GM19324 (cell line): ENCODE results near the gene PKD1L1.
"Not testable (repeated sequence)": the region's sequence is repeated elsewhere in the genome, so short reads cannot be mapped to it uniquely, and the experiment has no call there.

Experiments used
- ATAC-seq: cut with Tn5 transposase; IDR thresholded peaks from one replicate; pipeline ENCODE4 v1.9.1; 2021; ENCODE audit warnings: mild to moderate bottlenecking, moderate library complexity; ENCODE audit not compliant: unreplicated experiment, low FRiP score

Gene PKD1L1, protein sequence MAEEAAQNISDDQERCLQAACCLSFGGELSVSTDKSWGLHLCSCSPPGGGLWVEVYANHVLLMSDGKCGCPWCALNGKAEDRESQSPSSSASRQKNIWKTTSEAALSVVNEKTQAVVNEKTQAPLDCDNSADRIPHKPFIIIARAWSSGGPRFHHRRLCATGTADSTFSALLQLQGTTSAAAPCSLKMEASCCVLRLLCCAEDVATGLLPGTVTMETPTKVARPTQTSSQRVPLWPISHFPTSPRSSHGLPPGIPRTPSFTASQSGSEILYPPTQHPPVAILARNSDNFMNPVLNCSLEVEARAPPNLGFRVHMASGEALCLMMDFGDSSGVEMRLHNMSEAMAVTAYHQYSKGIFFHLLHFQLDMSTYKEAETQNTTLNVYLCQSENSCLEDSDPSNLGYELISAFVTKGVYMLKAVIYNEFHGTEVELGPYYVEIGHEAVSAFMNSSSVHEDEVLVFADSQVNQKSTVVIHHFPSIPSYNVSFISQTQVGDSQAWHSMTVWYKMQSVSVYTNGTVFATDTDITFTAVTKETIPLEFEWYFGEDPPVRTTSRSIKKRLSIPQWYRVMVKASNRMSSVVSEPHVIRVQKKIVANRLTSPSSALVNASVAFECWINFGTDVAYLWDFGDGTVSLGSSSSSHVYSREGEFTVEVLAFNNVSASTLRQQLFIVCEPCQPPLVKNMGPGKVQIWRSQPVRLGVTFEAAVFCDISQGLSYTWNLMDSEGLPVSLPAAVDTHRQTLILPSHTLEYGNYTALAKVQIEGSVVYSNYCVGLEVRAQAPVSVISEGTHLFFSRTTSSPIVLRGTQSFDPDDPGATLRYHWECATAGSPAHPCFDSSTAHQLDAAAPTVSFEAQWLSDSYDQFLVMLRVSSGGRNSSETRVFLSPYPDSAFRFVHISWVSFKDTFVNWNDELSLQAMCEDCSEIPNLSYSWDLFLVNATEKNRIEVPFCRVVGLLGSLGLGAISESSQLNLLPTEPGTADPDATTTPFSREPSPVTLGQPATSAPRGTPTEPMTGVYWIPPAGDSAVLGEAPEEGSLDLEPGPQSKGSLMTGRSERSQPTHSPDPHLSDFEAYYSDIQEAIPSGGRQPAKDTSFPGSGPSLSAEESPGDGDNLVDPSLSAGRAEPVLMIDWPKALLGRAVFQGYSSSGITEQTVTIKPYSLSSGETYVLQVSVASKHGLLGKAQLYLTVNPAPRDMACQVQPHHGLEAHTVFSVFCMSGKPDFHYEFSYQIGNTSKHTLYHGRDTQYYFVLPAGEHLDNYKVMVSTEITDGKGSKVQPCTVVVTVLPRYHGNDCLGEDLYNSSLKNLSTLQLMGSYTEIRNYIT (N-terminal part only)

DNA sequence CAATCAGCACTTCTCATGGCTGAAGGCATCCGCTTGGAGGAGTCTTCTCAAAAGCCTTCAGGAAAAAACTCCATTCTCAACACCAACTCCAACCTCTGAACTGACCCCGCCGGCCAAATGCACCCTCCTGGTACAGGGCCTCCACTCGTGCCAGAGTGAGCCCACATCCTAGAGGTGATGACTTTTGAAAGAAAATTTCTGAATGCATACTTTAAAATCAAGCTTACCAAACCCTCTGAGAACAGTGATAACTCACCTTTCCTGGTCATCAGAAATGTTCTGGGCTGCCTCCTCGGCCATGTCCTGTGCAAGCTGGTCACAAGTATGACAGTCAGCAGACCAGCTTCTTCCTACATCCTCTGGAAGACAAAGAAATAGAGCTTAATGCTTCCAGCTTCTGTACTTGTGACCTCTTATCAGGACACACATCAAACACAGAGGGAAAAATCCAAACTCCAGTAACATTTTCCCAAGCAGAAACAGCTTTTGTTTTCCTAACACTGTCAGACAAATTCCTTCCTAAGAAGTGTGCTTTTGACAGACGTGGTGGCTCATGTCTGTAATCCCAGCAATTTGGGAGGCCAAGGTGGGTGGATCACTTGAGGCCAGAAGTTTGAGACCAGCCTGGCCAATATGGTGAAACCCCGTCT is at the start of gene PKD1L1:
Gene PKD1L1 (minus strand): TSS at position 326 of the 650 bp plus-strand sequence. CDS start 26 bp downstream, at position 300.
- ATAC-seq: no peak

DNA sequence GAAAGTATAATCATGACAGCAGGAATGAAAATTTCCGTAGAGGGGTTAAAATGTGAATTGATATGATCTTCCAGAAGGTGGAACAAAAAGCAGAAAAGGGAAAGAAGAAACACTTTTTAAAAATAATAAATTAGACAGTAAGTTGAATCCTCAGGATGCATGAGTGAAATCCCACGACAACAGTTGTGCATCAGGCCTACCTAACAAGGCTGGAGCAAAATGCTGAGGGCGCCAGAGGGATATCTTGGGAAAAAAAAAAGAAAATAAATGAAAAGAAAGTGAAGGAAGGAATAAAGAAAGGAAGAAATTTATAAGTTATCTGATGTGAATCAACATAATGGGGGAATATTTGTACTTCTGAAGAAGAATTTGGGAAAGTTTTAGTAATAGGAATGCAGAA is 44.2 kb upstream of the PKD1L1 start:
- no peak for ATAC-seq

DNA sequence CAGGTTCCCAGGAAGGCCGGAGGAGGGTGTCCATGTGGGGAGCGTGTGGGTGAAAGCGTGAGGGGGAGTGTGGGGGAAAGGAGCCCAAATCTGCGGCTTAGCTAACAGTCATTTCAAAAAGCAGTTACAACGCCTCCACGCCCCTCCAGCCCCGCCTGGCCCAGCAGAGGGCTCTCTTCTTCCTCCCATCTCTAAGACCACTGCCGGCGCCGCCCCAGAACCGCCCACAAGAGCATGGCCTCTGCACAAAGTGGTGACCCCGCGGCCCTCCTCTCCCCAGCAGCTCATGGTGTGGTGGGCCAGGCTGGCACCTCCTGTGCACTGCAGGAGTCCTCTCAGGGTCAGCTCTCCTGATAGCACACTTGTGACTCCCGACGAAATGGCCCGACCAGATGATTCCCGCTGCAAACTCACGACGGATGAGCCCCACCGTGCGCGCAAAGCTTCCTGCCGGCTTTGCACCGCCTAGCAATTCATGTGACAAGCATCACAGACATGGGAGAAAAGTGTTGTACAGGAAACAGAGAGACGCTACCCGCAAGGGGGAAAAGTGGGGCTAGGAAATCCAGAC is 43.6 kb upstream of the PKD1L1 start:
- peak; percentile 100 for ATAC-seq

DNA sequence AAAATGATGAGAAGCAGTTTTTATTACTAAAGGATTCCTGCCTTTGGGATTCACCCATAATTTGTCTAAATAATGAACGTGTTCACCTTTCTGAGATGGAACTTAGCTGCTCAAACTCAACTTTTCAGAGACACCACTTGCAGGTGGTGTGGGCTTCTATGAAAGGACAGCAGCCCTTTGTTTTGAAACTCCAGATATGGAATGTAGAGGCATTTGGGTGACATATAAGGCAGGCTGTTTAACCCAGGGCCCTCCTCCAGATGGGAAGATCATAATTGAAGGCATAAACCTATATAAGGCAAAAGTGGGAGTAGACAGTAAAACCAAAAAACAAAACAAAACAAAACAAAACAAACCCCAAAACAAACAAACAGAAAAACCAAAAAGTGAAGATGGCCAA is 43.0 kb upstream of the PKD1L1 start:
- no peak for ATAC-seq

DNA sequence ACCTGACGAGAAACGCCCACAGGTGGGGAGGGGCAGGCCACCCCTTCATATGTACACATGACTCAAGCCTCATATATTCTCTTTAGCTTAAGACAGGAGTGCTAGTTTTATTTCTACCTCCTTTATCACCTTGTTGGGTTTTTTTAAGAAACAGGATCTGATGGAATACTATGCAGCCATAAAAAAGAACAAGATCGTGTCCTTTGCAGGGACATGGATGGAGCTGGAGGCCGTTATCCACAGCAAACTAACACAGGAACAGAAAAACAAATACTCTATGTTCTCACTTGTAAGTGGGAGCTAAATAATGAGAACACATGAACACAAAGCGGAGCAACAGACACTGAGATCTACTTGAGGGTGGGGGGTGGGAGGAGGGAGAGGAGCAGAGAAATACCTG is 42.3 kb upstream of the PKD1L1 start:
- no peak for ATAC-seq

DNA sequence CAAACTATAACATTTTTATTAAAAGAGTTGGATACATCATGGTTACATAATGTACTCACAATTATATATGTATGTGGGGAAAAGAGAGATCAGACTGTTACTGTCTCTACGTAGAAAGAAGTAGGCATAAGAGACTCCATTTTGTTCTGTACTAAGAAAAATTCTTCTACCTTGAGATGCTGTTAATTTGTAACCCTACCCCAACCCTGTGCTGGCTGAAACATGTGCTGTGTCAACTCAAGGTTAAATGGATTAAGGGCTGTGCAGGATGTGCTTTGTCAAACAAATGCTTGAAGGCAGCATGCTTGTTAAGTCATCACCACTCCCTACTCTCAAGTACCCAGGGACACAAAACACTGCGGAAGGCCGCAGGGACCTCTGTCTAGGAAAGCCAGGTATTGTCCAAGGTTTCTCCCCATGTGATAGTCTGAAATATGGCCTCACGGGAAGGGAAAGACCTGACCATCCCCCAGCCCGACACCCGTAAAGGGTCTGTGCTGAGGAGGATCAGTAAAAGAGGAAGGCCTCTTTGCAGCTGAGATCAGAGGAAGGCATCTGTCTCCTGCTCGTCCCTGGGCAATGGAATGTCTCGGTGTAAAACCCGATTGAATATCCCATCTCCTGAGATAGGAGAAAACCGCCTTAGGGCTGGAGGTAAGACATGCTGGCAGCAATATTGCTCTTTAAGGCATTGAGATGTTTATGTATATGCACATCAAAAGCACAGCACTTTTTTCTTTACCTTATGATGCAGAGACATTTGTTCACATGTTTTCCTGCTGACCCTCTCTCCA is 41.5 kb upstream of the PKD1L1 start:
- not testable (repeated sequence) for ATAC-seq

DNA sequence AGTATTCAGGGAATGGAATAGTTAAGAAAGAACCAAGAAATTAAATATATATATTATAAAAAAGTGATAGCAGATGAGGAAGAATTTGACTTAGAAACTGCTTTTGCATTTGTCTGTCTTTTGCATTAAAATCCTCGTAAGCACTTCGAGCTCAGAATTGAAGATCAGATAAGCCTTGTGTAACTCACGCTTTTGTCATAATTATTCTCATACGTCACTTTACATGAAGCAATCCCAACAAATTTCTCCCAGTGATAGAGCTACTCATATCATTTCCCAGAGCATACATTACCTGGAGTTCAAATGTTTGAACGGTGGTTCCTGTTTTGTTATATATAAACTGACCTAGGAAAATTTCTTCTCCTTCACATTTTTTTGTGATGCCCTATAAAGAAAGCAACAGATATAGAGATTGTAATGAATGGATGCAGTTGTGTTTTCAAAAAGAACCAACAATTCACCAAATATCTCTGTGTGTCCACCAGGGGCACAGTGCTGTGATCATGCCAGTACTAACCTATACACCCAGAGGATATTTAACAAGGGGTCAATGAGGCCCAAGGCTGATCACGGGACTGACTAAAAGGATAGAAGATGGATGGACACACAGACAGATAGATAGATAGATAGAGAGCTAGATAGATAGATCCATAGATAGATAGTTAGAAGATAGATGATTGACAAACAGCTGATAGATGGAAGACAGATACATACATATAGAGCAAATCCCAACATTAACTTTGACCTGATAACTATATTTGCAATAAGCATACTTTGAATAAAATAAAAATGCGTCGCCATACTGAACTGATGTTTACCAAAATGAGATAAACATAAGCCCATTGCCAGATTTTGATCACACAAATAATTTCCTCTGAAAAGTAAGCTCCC is 40.5 kb upstream of the PKD1L1 start:
- no peak for ATAC-seq

DNA sequence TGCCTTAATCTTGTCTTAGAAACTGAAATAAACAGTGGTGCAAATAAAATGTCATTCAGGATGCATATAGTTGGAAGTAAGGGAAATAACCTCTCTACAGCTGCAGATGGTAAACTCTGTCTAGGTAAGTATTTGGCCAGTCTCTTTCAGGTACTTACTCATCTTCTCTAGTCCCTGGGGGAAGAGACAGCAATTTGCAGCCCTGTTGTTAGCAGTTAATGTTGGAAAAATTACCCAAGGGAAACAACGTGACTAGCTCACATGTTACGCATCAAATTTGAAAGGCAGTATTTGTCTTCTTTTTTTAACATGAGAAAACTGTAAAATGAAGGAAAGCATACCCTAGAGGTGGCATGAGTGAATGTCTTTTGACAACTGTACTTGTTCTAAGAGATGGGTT is 34.3 kb upstream of the PKD1L1 start:
- ATAC-seq: no peak

DNA sequence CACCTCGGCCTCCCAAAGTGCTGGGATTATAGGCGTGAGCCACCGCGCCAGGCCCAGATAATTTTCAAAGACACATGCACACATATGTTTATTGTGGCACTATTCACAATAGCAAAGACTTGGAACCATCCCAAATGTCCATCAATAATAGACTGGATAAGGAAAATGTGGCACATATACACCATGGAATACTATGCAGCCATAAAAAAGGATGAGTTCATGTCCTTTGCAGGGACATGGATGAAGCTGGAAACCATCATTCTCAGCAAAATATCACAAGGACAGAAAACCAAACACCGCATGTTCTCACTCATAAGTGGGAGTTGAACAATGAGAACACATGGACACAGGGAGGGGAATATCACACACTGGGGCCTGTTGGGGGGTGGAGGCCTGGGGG is 32.4 kb upstream of the PKD1L1 start:
- ATAC-seq: not testable (repeated sequence)

DNA sequence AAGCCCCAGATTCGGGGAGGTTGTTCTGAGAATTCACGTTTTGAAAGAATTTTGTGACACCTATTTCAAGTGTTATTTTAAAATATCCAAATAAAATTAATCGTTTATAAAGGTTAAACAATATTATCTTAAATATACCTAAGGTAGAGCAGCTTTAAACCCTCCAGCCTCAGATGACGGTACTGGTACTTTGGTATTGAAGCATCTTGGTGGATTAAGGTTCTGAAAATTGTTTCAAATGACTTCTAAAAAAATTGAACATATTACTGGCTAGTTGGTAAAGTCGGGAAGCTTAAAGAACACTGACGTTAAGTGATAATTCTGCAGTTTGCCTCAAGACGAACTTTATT is 31.5 kb upstream of the PKD1L1 start:
- no peak for ATAC-seq

DNA sequence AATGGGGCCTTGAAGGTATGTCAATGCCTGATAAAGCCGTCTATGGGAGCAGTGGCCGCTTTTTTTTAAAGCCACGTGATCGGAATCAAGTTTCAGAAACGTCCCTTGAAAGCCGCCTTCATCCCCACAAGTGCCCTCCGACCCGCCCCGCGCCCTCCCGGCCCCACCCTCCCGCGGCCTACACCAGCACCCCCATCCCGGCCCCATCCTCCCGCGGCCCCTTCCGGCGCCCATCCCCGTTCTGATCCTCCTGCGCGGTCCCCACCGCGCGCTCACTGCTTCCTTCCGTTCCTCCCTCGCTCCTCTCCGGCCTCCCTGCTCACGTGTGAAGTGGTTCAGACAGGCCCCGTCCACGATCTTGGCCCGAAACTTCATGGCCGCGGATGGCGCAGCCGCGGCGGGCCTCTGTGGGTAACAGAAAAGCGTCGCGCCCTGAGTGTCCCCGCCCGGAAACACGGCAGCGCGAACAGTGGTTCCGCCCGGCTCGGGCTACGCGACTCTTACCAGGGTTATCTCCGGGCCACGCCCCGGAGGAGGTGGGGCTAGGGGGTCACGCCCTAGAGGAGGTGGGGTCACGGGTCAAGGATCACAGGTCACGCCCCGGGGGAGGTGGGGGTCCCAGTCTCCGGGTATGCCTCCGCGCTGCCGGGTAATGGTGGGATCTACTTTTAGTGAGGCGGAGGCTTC is 31.0 kb upstream of the PKD1L1 start, which contains the start of gene HUS1:
Gene HUS1 (minus strand): TSS at position 471 of the 687 bp plus-strand sequence. CDS start 96 bp downstream, at position 375.
- peak; percentile 99 for ATAC-seq

DNA sequence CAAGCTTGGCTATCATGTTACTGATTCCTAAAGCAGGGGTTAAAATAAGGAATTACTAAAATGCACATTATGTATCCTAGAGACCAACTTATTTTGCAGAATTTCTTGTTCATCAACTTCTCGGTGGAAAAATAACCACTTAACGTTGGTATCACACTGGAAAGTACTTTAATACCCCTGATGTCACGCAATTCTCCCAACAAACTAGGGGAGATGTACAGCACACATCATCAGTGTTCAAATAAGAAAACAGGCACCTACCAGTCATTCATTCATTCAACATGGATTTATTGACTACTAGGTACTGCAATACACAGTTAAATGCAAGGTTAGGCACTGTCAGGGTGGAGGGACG is 30.5 kb upstream of the PKD1L1 start:
- ATAC-seq: no peak

DNA sequence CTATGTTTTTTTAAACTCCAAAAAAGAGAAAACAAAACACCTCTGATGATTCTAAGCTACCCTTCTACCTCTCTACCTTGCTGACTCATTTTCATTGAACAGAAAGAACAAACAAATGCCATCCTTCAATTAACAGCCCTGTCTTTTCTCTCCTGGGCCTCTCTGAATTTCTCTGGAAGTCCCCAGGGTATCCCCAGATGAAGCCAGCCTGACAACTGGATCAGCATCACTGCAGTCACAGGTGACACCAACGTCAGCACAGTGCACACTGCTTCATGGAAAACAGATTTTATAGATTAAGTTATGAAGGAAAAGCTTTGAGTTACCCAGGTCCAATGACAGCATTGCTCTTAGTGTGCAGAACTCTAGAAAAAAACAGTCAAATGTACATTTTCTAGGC is 25.5 kb upstream of the PKD1L1 start:
- no peak for ATAC-seq

DNA sequence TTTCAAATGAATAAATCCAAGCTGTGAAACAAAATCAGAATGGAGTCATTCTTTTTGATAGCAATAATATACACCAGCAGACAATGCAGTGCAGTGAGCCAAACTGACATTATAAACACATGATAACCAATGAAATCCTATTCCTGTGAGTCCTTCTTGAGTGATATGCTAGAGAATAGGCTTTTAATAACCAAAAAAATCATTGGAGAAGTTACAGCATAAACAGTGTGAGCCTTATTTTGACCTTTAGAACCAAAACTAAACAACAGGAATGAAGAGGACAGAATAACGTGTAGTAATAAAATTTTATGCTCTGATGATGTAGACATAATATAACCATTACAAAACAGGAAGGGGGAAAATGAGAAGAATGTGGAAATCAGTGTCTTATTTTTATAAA is 22.5 kb upstream of the PKD1L1 start:
- ATAC-seq: no peak

DNA sequence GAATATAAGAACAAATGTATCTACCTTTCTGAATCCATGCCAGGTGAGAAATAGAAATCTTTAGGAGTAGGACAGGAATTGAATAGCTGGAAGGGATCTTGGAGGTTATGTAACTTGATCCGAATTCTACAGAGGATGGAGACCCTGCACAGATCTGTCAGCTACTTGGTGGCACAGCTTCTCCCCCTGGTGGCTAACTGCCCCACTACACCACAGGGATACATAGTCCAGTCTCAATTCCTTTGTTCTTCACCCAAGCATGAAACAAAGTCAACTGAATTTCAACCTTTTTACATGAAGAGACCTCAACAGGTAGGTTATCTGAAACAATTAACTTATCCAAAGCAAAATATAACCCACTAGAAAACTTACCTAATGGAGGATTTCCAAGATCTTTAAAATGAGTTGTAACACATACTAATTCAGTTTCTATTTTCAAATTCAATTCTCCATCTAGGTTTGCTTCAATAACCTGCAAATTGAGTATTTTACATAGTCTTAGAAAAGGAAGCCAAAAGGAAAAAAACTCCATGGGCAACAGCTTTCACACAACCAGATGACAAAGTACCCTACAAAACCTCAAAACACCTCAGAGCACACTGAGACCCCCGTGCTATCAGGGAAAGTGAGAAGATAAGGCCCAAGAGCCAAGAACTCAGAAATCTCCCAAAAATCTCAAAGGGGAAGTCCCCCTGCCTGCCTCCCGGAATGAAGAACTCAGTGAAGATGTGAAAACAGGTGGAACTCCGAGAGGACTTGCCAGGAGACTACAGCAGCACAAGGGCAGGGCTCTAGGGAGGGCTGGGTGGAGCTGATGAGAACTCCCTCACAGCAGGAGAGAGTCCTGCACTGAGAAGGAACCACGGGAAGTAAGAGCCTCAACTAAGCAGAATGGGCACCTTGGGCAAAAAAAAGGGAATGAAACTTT is 20.8 kb upstream of the PKD1L1 start:
- ATAC-seq: no peak

DNA sequence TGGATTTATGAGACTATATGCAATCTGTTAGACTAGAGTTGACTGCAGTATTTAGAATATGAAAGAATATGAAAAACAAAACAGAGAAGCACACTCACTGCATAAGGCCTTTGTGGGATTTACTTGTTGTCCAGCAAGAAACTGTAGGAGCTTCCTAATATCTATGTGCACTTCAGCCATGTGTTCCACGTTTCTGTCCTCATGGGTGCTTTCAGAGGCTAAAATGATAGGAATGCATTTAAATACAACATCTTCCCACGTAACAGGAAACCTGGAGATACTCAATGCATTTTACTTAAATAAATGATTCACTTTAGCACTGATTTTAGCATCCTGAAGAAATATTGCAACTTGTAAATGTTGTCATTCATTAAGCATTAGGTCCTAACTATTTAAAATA is 19.4 kb upstream of the PKD1L1 start:
- no peak for ATAC-seq

DNA sequence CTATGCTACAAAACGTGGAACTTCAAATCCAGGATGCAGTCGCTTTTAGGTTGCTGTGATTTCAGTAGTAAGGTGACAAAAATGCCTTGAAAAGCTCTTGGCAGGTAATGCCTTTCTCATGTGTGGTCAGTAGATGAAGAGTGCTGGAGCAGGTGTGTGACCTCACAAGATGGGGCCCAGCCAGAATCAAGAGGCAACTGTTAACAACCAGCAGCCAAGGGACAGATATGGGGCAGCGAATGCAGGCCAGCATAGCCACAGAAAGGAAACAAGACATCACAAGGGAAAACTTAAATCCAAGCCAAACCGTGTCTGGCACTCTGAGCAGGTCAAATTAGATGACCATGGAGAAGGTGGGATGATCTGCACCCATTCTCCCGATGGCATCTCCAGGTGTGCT is 18.9 kb upstream of the PKD1L1 start:
- no peak for ATAC-seq
